CD1c-positive myeloid dendritic cell (primary cell): Measurements from ENCODE around the gene CPXM1.

Experiments used
- DNase-seq: peaks from one replicate; pipeline ENCODE4 v3.0.0-alpha.2; 2016; ENCODE audit errors: extremely low spot score

Gene CPXM1

DNA sequence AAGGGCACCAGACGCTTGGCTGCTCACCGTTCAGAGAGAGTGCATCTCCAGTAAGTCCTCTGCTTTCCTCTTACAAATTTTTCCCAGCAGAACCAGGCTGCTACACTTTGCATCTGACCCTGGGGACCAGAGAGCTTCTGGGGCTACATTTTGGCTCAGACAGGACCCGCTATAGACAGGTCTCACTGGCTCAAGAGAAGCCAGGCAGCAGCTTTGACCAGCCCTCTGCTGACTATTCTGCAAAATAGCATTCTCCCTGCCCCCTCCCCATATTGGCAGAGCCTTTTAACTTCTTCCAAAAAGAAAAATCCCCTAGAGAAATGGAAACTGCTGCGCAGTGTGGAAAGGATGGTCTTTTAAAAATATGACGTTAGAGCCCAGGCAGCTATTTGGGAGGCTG lies 37.2 kb downstream of the CPXM1 start:
- DNase-seq: no peak

DNA sequence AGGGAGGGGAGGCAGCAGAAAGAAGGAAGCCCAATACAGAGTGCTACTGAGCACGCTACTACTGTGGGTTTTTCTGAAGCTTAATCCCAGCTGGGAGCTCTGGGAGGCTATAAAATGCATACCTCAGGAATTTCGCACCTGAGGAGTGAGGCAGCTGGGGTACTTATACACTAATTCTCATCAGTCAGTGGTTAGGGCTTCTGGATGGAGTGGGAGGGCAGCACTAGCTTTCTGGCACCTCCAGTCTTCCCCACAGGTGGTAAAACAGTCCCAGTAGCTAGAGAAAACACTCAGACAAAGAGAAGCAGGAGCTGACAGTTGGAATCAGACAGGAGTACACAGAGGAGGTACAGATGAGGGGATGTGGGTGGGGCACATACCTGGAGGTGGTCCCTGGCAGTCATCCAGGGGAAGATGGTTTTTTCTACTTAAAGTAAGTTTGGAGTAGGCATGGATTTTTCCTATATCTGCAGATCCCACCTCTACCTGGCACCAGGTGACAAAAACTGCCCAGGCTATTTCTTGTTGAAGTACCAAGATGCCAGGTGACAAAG lies 37.8 kb downstream of the CPXM1 start:
- DNase-seq: no peak

DNA sequence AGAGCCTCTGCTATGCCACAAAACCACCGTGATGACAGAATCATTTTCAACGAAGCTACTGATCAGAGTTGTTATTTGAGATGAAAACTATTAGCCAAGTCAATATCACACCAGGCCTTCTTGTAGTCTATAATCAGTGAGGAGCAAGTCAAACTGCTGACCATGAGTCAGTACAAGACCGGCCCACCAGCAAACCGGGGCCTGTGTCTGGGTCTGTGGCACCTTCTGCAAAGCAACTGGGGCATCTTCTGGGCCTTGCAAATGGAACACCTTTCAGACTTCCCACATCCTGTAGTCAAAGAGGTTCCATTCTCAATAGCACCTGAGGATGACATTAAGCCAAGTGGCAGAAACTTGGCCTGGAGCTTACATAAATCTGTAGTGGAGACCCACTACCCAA lies 38.5 kb downstream of the CPXM1 start:
- DNase-seq: no peak

DNA sequence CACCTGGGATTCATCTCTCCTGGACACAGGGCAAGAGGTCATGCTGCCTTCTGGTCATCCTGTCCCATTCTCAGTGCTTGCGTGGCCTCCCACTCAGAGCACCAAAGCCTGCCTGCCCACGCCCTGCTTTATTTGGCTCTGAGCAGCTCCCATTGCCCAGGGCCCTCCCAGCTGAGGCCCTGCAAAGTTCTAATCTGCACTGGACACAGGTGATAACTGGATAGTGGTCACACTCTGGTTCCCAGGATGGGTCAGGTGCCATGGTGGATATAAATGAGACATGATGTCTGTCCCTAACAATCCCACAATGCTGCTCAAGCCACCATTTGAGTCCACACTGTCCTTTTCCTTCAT lies 39.5 kb downstream of the CPXM1 start:
- no peak for DNase-seq

DNA sequence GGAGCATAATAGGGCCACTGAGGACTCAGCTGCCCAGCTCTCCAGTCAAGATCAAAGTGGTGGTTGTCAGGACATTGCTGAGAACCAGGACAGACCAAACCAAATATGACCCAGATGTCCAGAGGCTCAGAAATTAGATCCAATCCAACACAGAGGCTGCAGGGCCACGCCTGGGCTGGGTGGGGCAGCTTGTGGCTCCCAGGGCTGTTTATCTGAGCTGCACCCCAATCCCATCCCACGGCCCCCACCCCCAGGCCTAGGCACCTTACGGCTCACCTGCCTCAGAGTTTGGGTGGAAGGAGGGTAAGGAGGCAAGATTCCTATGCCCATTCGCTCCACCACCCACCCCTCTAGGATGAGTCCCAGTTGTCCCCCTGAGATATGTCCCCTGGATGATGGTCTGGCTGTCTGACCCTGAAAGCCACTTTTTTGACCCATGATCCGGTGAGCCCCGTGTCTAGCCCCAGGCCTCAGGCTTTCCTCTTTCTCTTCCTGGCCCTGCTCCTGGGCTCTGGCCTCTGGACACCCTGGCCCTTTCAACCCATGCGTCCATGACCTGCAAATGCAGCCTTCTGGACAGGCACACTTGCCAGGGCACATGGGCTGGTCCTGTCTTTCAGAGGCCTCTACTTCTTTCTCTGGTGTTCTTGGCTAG lies 40.0 kb downstream of the CPXM1 start:
- DNase-seq: no peak

DNA sequence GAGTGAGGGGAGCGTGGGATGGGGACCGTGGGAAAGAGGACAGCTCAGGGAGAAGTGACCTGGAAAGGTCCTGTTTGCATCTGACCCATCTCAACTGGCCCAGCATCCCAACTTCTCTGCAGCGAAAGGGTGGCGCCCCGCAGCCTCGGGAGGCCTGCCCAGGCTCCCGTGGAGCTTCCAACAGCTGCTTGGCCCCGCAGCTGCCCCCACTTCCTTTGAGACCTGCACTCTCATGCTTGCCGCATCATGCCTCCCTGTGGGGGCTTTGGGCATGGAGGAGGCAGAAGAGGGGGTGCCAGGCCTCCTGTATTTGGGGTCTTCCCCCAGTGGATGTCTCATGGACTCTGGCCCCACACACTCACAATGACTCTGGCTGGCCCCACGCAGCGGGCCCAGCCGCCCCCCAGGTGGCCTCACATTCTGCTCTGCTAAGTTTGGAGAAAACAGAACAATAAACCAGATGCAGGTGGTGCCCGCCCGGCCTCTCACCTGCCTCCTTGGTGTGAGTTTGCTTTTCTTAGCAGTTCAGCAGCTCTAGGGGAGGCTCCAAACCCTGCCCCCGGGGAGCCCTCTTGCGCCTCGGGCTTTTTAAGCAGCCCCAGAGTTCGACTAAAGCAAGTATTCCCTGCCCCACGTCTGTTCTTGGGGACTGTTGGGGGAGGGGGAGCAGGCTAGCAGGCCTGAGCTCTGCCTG lies 40.7 kb downstream of the CPXM1 start:
- no peak for DNase-seq

DNA sequence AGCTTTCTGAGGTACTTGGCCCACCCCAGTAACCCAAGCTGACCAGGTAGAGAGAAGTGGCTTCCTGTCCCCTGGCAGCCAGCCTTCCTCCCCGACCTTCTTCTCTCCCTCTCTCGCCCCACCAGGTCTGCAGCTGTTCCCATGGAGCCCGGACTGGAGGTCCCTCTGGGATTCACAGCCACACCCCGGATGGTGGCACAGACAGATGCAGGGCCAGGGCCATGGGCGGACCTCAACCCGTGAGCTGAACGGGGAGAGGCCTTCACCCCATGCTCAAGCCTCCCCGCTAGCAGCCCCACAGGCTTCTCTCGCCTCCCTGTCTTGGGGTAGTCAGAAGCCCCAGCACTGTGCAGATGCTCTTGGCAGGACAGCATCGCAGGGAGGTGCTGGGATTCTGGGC lies 41.3 kb downstream of the CPXM1 start:
- no peak for DNase-seq

DNA sequence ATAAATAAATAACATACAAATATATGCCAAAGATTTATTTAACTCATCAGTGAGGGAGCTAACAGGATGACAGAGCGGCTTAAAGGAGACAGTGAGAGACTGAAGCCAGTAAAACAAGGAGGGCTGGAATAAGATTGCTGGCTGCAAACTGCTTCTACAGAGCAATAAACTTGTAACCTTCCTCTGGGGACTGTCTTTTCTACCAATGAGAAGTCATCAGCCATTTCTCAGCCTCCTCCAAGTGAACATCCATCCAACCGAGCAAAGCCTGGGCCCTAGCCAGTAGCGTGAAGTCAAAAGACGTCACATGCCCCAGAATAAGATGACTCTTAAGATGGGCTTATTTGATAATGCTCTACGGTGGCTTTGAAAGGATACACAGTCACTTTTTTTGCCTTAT lies 42.5 kb downstream of the CPXM1 start:
- no peak for DNase-seq

DNA sequence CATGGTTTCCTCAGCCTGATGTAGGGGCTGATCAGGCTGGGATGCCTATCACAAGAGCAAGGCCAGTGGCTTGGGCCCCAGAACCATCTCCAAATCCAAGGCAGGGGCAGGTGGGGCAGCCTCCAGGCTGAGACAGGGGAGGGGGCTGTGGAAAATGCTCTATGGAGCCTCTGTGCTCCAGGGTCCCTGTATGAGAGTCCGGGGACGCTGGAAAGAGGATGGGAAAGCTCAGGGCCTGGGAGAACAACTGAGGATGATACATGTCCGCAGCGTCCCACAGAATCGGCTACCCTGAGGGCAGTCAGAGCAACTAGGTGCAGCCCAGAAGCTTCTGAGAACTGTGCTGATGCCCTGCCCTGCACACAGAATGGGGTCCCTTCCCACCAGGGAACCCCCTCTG lies 43.4 kb downstream of the CPXM1 start:
- DNase-seq: no peak

DNA sequence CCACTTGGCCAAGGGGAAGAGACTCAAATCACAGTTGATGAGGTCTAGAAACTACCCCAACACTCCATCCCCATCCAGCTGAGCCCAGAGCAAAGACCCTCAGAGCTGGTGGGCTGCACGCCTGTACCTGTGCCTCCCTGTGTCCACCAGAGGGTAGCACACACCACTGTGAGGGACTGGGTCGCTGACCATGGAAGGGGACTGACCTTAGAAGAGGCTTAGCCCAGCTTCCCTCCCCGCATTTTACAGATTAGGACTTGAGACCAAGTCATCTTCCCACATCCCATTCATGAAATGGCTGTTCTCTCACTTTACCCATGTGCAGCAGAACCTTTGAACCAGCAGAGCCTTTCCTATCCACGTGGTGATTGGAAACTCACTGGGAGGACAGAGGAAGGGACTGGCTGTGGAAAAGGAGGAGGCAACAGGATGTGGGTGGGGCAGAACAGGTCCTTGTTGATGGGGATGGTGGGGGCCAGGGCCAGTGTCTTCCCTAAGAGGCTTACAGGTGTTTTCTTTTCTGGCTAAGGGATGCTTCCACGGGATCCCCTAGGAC lies 44.3 kb downstream of the CPXM1 start:
- no peak for DNase-seq

DNA sequence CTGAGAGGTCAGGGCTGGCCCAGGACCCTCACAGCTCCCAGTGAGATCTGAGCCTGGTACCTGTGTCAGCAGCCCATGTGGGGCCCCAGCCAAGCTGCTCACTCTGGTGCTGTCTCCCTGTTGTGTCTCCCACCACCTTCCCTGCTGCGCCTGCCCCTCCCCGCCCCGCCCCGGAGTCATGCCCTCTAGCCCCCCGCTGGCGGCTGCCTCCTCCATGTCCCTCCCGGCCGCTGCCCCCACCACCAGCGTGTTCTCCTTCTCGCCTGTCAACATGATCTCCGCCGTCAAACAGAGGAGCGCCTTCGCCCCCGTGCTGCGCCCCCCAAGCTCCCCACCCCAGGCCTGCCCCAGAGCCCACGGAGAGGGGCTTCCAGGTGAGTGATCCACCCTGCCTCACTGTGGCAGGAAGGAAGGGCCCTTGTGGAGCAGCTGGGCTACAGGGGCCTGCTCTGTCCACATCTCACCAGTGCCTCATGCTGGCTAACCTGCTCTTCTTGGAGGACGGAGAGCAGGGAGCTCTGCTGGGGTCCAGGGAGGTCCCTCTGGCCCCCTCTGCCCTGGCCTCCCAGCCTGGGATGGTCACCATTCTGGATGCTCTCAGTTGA lies 44.9 kb downstream of the CPXM1 start:
- DNase-seq: no peak

DNA sequence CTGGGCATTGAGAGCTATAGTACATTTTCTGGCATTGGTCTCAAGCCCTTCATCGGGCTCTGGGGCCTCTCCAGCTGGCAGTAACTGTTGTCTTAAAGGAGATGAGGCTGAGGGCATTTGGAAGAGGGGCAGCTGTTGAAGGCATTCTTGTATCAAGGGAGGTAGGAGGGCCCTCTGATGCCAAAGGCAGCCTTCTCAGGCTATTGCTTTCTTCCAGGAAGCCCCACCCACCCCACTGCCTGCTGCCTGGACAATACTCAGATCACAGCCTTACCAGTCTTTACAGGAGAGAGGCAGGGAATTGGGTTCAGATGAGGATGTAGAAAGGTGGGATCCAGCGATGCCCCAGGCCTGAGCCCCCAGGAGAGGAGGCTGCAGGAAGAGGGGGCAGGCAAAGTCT lies 46.0 kb downstream of the CPXM1 start:
- no peak for DNase-seq

DNA sequence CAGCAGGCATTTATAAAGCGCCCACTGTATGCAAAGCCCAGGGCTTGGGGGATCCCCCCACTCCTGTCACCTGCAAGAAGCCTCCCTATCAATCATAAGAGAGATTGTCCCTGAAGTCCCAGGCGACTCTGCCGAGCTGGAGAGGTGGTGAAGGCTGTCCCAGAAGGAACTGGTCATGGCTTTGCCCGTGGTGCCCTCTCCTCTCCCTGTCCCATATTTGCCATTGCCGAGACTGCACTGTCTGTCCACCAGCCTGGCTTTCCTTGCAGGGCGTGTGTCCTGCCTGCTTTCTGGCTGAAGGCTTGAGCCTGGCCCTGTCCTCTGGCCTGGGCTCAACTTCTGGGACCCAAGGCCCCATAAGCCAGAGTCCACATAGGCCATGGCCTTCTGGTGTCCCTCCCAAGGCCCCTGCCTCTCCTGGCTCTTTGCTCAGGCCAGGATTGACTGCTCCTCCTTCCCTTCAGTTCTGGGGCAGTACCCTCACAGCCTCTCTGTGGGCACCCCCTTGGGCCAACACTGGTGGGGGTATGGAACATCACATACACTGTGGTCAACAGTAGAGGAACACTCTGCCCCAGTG lies 46.9 kb downstream of the CPXM1 start:
- no peak for DNase-seq

DNA sequence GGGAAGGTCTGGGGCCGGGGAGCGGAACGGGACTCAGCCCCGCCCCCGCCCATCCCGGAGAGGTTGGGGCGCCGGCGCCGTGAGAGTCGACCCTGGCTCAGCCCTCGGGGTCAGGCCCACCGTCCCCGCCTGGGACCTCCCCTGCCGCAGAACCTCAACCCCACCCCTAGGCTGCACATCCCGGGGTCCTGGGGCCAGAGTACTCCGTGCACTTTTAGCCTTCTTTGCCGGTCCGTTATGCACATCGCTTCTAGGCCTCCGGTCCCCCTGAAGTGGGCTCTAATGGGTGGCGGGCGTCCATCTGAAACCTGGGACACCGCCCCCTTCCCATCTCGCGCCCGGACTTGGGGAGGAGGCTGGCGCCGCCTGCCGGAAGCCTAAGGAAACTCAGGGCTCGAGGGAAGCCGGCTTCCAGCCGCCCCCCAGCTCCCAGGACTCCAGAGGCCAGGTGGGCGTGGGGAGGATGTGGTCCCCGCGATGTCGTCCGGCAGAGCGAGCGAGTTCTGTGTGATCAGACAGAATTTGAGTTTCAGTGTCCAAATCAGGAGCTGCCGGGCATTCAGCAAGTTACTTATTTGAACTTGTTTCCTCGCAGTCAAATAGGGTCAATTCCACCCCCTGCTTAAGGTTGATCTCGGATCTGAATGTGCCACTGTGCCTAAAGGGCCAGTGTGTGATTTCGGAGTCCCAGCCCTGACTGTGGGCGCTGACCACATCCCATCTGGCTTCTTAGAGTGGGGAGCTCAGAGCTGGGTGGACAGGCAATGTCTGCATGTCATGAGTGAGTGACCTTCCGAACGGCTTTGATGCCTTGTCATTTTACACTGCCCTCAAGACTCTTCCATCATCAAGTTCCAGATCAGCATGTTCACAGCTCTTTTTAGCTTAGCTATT lies 47.6 kb downstream of the CPXM1 start:
- DNase-seq: peak; percentile 63

DNA sequence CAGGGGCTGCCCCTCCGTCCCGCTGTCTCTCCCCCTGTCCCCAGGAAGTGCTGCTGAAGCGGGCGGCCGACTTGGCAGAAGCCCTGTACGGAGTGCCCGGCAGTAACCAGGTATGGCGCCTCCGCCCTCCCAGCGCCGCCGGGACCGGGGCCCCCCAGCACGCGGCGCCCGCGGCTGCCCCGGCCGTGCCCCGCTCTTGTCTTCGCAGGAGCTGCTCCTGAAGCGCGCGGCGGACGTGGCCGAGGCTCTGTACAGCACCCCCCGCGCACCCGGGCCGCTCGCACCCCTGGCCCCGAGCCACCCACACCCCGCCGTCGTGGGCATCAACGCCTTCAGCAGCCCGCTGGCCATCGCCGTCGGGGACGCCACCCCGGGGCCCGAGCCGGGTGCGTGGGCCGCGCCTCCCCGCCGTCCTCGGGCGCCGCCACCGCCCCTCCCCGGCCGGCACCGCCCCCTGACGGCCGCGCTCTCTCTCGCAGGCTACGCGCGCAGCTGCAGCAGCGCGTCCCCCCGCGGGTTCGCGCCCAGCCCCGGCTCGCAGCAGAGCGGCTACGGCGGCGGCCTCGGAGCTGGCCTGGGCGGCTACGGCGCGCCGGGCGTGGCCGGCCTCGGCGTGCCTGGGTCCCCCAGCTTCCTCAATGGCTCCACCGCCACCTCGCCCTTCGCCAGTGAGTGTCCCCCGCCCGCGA lies 48.4 kb downstream of the CPXM1 start:
- DNase-seq: peak; percentile 59

DNA sequence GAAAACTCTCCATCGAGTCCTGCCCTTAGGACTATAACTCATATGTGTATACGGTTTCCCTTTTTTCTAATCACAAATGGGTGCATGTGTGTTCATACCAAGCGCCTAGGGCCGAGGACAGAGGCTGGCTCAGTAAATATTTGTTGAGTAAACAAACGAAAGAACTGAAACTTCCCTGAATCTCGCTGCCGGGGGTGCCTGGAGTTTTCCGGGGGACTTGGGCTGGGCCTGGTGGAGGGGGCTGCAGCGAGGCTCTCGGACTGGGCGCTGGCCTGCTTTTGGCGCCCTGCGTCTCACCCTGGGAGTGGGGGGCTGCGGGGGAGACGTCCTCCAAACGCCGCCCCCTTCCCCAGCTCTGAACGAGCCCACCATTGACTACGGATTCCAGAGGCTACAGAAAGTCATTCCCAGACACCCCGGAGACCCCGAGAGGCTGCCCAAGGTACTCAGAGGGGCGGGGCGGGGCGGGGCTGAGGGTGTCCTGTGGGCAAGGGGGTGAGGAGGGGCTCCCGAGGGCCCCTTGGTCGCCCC lies 49.0 kb downstream of the CPXM1 start:
- no peak for DNase-seq

DNA sequence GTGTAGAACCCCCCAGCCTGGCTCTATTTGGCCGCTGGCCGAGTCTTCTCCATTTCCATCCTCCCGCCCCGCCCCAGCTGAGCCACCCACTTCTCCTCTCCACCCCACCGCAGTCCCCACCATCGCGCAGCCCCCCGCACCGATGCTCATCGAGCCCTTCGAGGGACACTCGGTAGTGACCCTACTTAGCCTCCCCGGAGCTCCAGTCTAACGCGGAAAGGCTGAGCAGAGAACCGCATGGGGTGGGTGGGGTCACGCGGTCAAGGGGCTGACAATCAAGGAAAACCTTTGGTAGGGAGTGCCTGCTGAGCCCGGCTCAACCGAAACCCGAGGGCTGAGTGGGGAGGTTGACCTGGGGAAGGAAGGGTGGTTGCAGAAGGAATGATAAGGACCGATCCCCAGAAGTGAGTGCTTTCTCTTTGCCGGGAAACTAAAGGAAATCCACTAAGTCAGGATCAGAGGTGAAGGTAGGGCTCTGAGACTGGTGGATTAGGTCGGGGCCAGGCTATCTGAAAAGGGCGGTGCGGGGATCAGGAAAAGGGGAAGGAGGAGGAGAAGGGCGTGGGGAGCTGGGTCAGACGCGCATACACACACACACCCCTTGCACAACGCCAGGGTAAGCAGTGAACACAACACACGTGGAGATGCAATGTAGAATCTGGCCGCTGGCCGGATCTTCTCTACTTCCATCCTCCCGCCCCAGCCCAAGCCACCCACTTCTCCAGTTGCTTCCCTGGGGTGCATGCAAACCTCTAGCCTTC lies 49.8 kb downstream of the CPXM1 start:
- DNase-seq: peak; percentile 84

DNA sequence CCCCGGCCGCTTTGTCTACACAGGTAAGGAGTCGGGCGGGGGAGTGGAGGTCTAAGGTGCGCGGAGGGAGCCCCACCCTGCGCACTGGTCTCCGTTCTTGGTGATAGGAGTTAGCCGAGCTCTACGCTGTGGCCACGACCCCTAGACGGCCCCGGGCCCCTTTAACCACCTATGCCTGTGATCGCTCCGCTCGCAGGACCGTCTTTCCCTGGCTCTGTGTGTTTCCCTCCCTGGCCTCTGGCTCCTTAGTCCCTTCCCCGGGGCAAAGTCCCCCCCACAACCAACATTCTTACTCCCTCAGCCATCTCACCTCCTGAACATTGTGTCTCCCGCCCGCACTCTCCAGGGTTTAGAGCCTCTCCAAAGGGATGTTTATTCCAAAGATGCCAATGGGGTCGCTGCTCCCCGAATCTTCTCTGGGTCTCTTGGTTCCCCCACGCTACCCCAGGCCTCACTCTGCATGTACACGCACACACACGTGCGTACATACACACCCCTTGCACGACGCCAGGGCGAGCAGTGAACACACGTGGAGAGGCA lies 50.4 kb downstream of the CPXM1 start:
- no peak for DNase-seq

DNA sequence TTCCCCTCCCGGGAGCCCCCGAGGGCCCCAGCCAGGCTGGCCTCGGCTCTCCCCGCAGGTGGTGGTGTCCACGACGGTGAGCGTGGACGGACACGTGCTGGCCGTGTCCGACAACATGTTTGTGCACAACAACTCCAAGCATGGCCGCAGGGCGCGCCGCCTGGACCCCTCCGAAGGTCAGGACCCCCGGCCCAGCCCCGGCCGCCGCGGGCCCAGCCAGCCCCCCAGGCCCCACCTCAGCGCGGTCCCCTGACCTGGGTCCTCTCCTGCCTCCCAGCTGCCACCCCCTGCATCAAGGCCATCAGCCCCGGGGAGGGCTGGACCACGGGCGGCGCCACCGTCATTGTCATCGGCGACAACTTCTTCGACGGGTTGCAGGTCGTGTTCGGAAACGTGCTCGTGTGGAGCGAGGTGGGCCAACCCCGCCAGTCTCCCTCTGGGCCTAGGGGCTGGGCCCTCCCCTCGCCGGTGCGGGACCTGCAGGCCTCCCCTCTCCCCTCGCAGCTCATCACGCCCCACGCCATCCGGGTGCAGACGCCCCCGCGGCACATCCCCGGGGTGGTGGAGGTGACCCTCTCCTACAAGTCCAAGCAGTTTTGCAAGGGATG lies 51.0 kb downstream of the CPXM1 start:
- DNase-seq: no peak
